PFSK-1 (cell line): ENCODE measurements around the gene ALDH6A1.

Experiments
- POLR2AphosphoS5 ChIP-seq: IDR thresholded peaks from 2 replicates; pipeline ENCODE4 v1.6.1; 2012; ENCODE audit warnings: low read depth, mild to moderate bottlenecking, control low read depth, low read length, moderate library complexity
- TAF1 ChIP-seq: IDR thresholded peaks from 2 replicates; pipeline ENCODE4 v1.6.1; 2012; ENCODE audit warnings: low read length, control low read depth, borderline replicate concordance; ENCODE audit not compliant: insufficient read depth
- TF ChIP-seq, protein P1 (sequence below), 2 experiments: IDR thresholded peaks; 2 replicates each; pipeline versions ENCODE4 v1.6.1 to v1.8.0; 2011 to 2012; ENCODE audit warnings: low read depth in 2 of 2, low read length in 2 of 2, control low read depth in 1 of 2, inconsistent platforms in 1 of 2, mild to moderate bottlenecking in 1 of 2, moderate library complexity in 1 of 2; ENCODE audit not compliant: insufficient read depth in 1 of 2

DNA sequence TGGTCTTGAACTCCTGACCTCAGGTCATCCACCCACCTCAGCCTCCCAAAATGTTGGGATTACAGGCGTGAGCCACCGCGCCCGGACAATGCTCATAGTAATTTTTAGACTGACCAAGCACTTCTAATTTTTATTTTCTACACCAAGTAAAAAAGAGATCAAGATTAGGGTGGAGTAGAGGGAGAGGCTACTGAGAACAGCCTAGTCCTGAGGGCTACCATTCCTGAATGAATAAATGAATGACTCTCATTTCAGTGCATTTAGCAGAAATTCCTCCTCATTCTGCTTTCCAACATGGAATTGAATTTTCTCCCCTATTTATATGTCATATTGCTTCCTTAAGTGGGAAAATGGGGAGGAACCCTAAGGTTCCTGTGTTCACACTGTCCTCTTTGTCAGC lies 38.7 kb downstream of the ALDH6A1 start:
- TF ChIP-seq, protein P1, sequence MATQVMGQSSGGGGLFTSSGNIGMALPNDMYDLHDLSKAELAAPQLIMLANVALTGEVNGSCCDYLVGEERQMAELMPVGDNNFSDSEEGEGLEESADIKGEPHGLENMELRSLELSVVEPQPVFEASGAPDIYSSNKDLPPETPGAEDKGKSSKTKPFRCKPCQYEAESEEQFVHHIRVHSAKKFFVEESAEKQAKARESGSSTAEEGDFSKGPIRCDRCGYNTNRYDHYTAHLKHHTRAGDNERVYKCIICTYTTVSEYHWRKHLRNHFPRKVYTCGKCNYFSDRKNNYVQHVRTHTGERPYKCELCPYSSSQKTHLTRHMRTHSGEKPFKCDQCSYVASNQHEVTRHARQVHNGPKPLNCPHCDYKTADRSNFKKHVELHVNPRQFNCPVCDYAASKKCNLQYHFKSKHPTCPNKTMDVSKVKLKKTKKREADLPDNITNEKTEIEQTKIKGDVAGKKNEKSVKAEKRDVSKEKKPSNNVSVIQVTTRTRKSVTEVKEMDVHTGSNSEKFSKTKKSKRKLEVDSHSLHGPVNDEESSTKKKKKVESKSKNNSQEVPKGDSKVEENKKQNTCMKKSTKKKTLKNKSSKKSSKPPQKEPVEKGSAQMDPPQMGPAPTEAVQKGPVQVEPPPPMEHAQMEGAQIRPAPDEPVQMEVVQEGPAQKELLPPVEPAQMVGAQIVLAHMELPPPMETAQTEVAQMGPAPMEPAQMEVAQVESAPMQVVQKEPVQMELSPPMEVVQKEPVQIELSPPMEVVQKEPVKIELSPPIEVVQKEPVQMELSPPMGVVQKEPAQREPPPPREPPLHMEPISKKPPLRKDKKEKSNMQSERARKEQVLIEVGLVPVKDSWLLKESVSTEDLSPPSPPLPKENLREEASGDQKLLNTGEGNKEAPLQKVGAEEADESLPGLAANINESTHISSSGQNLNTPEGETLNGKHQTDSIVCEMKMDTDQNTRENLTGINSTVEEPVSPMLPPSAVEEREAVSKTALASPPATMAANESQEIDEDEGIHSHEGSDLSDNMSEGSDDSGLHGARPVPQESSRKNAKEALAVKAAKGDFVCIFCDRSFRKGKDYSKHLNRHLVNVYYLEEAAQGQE (IDR thresholded peaks at IDR 0.05; ENCODE audit: insufficient read depth in 1 of 2, low read depth in 2 of 2, low read length in 2 of 2) = no peak
- TF ChIP-seq POLR2AphosphoS5 (no peak), TAF1 (no peak)
